HG03354 (cell line): ENCODE measurements around the gene RTTN.

Experiments
- ATAC-seq: cut with Tn5 transposase; IDR thresholded peaks from one replicate; pipeline ENCODE4 v1.9.1; 2021; ENCODE audit warnings: mild to moderate bottlenecking; ENCODE audit not compliant: unreplicated experiment, poor library complexity, severe bottlenecking

The RTTN gene

GRCh38 chr18:70039186-70039585 is 166.3 kb downstream of the RTTN start:
- no peak for ATAC-seq

DNA sequence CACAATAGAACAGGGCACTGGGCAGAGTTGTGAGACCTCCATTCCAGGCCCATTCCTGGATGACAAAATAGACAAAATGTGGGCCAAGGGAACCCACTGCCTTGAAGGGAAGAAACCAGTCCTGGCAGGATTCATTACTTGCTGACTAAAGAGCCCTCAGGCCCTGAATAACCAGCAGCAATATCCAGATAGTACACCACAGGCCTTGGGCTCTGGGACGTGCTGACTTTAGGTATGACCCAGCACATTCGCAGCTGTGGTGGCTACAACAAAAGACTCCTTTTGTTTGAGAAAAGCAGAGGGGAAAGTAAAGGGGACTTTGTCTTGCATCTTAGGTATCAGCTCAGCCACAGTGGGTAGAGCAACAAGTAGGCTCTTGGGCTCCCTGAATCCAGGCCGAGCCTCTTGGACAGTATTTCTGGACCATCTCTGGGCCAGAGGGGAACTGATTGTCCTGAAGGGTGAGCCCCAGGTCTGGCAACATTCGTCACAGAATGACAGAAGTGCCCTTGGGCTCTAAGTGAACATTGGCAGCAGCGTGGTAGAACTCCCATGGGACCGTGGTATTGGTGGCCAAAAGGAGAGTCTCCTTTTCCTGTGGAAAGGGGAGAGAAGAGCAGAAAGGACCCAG is 167.9 kb downstream of the RTTN start:
- ATAC-seq = peak; percentile 31

- ATAC-seq = peak; percentile 100
Observed at GRCh38 chr18:70036771-70037347, 168.6 kb downstream of the RTTN start.

DNA sequence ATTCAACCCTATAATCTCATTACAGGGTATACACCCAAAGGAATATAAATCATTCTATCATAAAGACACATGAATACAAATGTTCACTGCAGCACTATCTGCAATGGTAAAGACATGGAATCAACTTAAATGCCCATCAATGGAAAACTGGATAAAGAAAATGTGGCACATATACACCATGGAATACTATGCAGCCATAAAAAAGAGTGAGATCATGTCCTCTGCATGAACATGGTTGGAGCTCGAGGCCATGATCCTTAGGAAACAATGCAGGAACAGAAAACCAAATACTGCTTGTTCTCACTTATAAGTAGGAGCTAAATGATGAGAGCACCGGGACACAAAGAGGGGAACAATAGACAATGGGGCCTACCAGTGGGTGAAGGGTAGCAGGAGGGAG is 169.3 kb downstream of the RTTN start:
- ATAC-seq = no peak

- ATAC-seq = no peak
Observed at GRCh38 chr18:70031221-70031620, 174.3 kb downstream of the RTTN start.

GRCh38 chr18:70030728-70031127 is 174.8 kb downstream of the RTTN start:
- ATAC-seq = no peak

DNA sequence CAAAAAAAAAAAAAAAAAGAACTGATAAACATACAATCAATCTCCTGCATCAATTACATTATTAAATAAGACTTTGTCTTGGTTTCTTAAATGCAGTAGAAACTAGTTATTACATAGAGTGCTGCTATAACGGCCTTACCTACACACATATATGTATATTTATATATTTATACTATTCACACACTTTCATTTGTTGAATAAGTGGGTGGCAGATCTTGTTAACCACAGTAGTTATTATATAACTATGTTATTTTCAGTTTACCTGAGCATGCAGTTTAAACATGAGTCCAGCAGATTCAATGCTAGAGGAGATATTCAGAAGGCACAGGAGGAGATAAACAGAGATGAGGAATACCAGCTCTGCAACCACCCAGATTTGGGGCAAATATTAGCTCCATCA is 176.3 kb downstream of the RTTN start:
- ATAC-seq = peak; percentile 47

- peak; percentile 89 for ATAC-seq
Observed at GRCh38 chr18:70028734-70029133, 176.8 kb downstream of the RTTN start.

- peak; percentile 53 for ATAC-seq
Observed at GRCh38 chr18:70028084-70028483, 177.4 kb downstream of the RTTN start.

DNA sequence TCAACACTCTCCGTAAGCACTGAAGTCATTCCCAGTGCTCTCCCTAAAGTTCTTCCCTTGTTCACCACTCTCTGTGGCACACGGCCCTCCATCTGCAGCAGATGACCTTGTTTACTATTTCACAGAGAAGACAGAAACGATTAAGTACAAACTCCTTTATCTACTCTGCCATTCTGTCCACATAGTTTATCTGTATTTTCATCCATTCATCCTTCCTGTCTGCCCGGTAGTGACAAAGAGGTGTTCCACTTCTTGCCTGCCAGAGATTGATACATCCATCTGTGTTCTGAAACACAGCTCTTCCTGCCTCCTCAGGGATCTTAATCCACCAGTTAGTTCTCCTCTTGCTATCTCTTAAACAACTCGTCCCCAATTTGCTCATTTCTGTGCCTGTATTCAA is 179.9 kb downstream of the RTTN start:
- no peak for ATAC-seq

DNA sequence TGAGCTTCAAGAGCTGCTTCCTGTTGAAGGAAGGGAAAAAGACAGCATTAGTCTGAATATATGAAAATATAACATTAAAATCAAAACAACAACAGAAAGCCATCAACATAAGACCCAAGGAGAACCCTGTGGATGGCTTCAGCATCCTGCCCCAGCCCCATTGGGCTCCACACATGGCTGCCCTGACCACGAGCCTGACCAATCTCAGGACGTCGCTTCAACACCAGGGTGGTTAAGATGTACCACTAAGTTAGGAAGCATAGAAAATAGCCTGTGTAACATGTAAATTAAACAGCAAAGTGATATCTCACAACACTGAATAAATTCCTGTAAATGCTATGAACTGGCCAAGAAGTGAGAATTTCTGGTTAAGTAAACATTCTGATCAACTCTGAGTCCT is 180.7 kb downstream of the RTTN start:
- ATAC-seq = no peak

DNA sequence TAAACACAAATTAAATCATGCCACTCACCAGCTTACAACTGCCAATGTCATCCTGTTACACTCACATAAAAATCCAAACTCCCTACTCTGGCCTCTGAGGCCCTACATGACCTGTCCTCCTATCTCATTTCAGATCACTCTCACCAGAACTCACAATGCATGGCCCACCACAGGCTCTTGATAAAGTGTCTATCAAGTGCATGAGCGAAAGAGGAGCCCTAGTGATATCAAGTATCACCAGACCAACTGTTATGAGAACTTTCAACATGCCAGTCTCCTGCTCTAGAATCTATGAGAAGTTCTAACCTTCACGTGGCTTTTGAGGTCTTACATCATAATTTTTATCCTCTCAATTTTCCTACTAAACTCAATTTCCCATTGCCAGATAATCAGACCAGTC is 181.4 kb downstream of the RTTN start:
- no peak for ATAC-seq

DNA sequence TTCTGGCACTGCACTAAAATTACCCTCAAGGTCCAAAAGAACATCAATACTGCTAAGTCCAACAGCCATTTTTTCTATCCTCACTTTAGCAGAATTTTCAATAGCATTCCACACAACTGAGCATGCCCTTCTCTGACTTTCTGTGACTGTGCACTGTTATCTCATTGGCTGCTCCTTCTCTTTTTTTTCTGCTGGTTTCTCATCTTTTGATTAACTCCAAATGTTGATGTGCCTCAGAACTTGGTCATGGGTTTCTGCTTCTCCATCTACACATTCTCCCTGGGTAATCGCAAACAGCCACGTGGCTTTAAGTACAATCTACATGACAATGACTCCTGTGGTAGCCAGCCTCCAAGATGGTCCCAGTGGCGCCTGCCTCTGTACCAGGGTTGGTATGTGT is 182.9 kb downstream of the RTTN start:
- no peak for ATAC-seq

DNA sequence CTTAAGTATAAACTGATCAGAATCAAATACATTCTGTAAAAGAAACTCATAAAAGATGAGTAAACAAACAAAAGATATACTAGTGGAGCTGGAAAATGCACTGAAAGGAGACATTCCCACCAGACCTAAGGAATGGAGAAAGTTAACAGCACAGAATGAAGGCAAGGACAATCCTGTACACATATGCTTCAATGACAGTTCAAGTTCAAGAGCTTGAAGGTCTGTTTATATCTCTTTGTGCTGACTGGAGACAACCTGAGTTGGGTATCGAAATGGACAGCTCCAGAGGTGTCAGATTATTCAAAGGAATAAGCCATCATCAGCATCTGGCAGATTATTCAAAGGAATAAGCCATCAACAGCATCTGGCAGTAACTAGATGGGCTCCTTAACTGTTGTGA is 184.0 kb downstream of the RTTN start:
- ATAC-seq = no peak

DNA sequence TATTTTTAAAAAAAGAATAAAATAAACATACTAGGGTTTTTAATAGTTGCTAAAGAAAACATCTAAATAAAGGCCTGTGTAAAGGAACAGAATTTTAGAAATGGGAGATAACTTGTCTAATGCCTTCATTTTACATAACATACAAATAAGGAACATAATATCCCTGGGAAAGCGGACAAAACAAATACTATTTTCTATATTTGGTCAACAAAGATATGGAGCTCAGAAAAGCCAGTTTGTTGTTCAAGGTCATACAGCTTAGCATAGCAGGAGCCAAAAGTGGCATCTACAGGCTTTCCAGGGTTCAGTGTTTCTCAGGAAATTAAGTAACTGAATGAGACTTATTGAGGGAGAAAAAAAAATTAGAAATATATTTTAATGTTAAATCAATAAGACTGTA is 184.4 kb downstream of the RTTN start:
- no peak for ATAC-seq

DNA sequence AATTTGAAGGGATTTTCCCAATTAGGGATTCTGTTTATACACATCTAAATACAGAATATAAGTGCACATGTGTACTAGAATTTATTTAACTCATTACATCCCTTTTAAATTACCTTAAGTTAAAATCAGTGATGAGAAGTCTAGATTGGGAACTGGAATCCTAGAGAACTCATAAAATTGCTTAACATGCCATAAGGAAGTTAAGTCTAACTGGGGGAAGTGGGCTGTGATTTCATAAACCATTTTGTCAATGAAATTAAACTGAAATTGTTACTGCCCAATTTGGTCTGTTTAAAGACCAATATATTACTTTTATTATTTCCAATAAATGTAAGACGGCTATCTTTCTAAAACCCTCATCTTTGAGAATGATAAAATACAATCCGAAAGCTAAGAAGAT is 185.5 kb downstream of the RTTN start:
- ATAC-seq = no peak

- no peak for ATAC-seq
Observed at GRCh38 chr18:70019136-70019535, 186.4 kb downstream of the RTTN start.

- ATAC-seq = no peak
Observed at GRCh38 chr18:70015127-70015526, 190.4 kb downstream of the RTTN start.

DNA sequence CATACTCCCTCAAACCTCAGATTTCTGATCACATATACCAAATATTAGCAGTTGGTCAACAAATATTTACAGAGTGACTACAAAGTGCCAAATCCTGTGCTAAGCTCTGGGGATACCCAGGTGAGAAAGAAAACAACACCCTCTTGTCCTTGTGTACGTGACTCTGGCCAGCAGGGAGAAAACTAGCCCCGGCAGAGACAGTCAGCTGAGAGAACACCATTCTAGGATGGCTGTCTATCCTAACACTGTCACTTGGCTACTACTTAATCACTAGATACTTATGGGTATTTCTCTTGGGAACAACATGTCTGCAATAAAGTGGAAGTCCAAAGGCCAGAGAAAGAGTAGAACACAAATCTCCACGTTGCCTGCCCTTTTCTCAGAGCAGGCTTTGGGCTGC is 199.9 kb downstream of the RTTN start:
- ATAC-seq = no peak

DNA sequence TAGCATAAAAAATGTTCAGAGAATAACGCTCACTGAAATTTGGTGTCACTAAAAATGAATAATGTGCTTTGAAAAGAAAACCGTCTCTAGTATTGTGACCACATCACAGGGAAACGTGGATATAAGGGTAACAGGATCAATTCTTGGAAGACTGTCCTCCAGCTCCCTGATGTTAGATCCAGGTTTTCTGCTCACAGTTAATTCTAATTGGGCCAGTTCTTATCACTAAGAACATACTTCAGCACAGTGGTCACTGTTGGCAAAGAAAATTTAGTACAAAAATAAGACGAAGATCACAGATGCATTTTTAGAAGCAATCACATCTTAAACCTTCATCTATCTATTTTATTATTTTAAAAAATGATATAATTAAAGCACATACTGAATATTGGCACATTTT is 200.8 kb downstream of the RTTN start:
- ATAC-seq = no peak

- no peak for ATAC-seq
Observed at GRCh38 chr18:69999656-70000055, 205.8 kb downstream of the RTTN start.

- ATAC-seq = no peak
Observed at GRCh38 chr18:69998523-69998987, 206.9 kb downstream of the RTTN start.
